Measurements from ENCODE around the gene PEMT.

DNA sequence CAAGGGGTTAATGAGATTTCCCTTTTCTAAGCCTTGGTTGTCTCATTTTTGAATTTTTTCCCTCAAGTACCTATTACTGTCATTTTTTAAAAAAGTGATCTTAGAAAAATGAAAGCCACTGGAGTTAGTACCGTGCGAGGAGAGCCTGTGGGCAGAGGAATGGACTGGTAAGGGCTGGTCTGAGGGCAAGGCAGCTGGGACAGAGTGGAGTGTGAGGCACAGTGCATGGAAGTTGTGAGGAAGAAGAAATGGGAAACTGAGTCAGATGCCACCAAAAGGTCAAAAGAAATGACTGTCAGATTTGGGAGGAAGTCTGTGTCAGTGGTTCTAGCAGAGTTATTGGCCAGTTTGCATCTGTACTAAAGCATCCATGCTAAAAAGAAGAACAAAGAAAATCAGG is 103.5 kb downstream of the PEMT start:
- TF ChIP-seq, protein P1, sequence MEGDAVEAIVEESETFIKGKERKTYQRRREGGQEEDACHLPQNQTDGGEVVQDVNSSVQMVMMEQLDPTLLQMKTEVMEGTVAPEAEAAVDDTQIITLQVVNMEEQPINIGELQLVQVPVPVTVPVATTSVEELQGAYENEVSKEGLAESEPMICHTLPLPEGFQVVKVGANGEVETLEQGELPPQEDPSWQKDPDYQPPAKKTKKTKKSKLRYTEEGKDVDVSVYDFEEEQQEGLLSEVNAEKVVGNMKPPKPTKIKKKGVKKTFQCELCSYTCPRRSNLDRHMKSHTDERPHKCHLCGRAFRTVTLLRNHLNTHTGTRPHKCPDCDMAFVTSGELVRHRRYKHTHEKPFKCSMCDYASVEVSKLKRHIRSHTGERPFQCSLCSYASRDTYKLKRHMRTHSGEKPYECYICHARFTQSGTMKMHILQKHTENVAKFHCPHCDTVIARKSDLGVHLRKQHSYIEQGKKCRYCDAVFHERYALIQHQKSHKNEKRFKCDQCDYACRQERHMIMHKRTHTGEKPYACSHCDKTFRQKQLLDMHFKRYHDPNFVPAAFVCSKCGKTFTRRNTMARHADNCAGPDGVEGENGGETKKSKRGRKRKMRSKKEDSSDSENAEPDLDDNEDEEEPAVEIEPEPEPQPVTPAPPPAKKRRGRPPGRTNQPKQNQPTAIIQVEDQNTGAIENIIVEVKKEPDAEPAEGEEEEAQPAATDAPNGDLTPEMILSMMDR (conservative IDR thresholded peaks at IDR 0.05; ENCODE audit: low read depth, low read length), result no peak
- no peak for TF ChIP-seq EZH2 (IDR thresholded peaks at IDR 0.05; ENCODE audit: borderline replicate concordance, low read depth, low read length, poor library complexity, severe bottlenecking)

All from A673 (cell line).